ENCODE measurements around the gene SKA2. TPM values are rescaled to one million over a fixed set of nuclear protein-coding genes. Genes with fewer than 3 reads are reported as not detected.

The SKA2 gene
- total and polyA plus RNA-seq, 2 donors from 2014 or later: 29.2 to 40.3 TPM

DNA sequence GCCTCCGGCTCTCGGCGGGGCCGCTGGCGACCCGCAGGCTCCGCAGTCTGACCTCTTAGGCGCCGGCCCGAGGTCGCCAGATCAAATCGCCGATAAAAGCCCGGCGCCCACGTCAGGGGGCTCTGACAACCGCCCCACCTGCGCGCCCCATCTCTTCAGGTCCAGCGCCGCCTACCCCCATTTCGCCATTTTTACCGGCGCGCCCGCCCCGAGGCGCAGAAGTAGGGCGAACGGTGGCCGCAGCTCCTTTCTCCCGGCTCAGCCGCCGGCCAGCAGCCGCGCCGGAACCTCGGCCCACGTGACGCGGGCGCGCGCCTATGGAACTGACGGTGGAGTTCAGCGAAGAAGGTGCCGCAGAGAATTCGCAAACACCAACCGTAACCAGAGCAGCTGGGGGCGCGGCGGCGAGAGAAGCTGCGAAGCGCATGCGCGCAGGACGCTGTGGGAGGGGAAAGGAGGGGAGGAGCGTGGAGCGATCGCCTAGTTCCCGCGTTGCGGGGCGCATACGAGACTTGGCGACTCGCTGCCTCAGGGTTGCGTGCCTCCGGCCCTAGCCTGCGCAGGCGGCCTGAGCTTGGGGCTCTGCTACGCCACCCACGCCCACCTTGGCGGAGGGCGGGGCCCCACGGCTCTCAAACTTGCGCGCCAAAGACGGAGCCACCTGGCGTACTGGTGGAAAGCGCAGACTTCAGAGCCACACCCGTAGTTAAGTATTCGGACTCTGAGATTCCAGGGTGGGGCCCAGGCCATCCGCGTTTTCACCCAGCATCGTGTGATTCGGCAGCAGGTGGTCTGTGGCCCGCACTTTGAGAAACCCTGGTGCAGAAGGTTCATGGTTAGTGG is 48.3 kb downstream of the SKA2 start, which contains the start of gene TRIM37:
Gene TRIM37 (minus strand): TSS at position 418 of the 843 bp plus-strand sequence. CDS start 419 bp downstream, outside the sequence.
- DNase-seq (peak; percentile 99), FAIRE-seq (no peak)
- peak within 1 kb of the TSS; percentile 59 to 67 (median 60) for H3K9ac ChIP-seq (ENCODE audit: low read length in 3 of 3)
- H3K4me1 ChIP-seq (ENCODE audit: control insufficient read depth in 2 of 3, insufficient read depth in 2 of 3, low read depth in 1 of 3, low read length in 3 of 3): peaks cover 0 to 3% (median 0%) of the 10 kb centered on the region in 3 donors
- peaks cover 0 to 3% (median 0%) of the 10 kb centered on the region in 3 donors for H3K36me3 ChIP-seq (ENCODE audit: control insufficient read depth in 2 of 3, insufficient read depth in 3 of 3, low read length in 3 of 3)
- no peaks in the 10 kb centered on the region for H3K9me3 ChIP-seq (ENCODE audit: control insufficient read depth in 2 of 3, insufficient read depth in 1 of 3, low read length in 3 of 3)
- no peaks in the 10 kb centered on the region for H3K27me3 ChIP-seq (ENCODE audit: control insufficient read depth, insufficient read depth, low read length)
- peak within 1 kb of the TSS; percentile 71 to 75 for H3K27ac ChIP-seq (ENCODE audit: low read depth in 2 of 2, low read length in 2 of 2)
- intact Hi-C loops (cut with DNase I): no loop called here
- H3K4me3 ChIP-seq (ENCODE audit: low read length in 3 of 3): peak within 1 kb of the TSS; percentile 76 to 91 (median 83)
- TF ChIP-seq, protein P1, sequence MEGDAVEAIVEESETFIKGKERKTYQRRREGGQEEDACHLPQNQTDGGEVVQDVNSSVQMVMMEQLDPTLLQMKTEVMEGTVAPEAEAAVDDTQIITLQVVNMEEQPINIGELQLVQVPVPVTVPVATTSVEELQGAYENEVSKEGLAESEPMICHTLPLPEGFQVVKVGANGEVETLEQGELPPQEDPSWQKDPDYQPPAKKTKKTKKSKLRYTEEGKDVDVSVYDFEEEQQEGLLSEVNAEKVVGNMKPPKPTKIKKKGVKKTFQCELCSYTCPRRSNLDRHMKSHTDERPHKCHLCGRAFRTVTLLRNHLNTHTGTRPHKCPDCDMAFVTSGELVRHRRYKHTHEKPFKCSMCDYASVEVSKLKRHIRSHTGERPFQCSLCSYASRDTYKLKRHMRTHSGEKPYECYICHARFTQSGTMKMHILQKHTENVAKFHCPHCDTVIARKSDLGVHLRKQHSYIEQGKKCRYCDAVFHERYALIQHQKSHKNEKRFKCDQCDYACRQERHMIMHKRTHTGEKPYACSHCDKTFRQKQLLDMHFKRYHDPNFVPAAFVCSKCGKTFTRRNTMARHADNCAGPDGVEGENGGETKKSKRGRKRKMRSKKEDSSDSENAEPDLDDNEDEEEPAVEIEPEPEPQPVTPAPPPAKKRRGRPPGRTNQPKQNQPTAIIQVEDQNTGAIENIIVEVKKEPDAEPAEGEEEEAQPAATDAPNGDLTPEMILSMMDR (IDR thresholded peaks at IDR 0.05; ENCODE audit: borderline replicate concordance, extremely low read depth, insufficient read depth): no peak

DNA sequence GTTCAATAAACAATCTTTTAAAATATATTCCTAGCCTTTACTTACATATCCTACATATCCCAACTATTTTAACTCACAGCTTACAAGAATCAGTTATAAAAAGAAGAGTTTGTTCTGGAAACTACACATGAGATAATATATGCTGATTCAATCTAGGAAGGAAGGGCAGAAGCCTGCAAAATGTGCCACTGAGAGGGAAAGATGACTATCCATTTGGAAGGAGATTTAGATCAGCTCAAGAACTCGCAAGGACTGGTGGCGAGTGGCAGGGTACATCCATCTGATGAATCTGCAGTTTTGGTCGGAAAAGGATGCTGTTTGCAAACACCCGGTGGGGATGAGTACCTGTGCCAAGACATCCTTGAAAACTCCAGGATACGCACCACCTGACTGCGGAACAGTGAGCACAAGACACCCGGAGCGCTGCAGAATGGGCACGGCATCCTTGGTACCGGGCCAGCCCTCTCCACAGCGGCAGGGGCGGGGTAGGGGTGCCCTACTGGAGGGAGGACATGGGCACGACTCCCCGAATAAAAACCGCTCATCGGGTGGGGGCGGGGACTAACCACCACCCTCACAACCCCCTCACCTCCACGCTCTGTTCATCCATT is 49.0 kb downstream of the SKA2 start:
- TF ChIP-seq, protein P1 (IDR thresholded peaks at IDR 0.05; ENCODE audit: borderline replicate concordance, extremely low read depth, insufficient read depth): no peak
- no peaks in the 10 kb centered on the region for H3K36me3 ChIP-seq (ENCODE audit: control insufficient read depth in 2 of 3, insufficient read depth in 3 of 3, low read length in 3 of 3)
- no peak for FAIRE-seq
- H3K9ac ChIP-seq (ENCODE audit: low read length in 3 of 3): peak overlapping the region; percentile 20 to 60 (median 33)
- peaks cover 0 to 3% (median 0%) of the 10 kb centered on the region in 3 donors for H3K4me1 ChIP-seq (ENCODE audit: control insufficient read depth in 2 of 3, insufficient read depth in 2 of 3, low read depth in 1 of 3, low read length in 3 of 3)
- intact Hi-C loops (cut with DNase I): no loop called here
- H3K27me3 ChIP-seq (ENCODE audit: control insufficient read depth, insufficient read depth, low read length): no peaks in the 10 kb centered on the region
- peak overlapping the region; percentile 71 to 75 for H3K27ac ChIP-seq (ENCODE audit: low read depth in 2 of 2, low read length in 2 of 2)
- peak; percentile 26 to 87 (median 59) for DNase-seq
- no peaks in the 10 kb centered on the region for H3K9me3 ChIP-seq (ENCODE audit: control insufficient read depth in 2 of 3, insufficient read depth in 1 of 3, low read length in 3 of 3)
- peak overlapping the region; percentile 76 to 91 (median 83) for H3K4me3 ChIP-seq (ENCODE audit: low read length in 3 of 3)

DNA sequence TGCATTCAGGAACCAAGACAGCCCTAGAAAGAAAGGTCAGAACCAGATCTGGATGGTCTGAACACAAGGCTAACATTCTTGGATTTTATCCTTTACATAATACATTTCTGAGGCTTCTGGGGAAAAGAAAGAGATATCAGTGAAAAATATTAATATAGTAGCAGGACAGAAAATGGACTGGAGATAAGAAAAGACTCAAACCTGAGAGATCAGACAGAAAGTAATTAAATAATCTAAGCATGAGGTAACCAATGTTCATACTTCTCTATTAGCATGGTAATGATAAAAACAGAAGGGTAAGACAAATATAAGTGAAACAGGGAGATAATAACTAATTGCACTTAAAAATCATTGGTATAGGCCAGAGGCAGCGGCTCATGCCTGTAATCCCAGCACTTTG is 53.8 kb downstream of the SKA2 start:
- TF ChIP-seq, protein P1 (IDR thresholded peaks at IDR 0.05; ENCODE audit: borderline replicate concordance, extremely low read depth, insufficient read depth): no peak
- Histone ChIP-seq H3K27me3 (ENCODE audit: control insufficient read depth, insufficient read depth, low read length) (no peaks in the 10 kb centered on the region), H3K4me1 (ENCODE audit: control insufficient read depth in 2 of 3, insufficient read depth in 2 of 3, low read depth in 1 of 3, low read length in 3 of 3) (no peaks in the 10 kb centered on the region), H3K9ac (ENCODE audit: low read length in 3 of 3) (no peak overlapping the region), H3K27ac (ENCODE audit: low read depth in 2 of 2, low read length in 2 of 2) (no peak overlapping the region), H3K36me3 (ENCODE audit: control insufficient read depth in 2 of 3, insufficient read depth in 3 of 3, low read length in 3 of 3) (peaks cover 0 to 6% (median 0%) of the 10 kb centered on the region in 3 donors), H3K9me3 (ENCODE audit: control insufficient read depth in 2 of 3, insufficient read depth in 1 of 3, low read length in 3 of 3) (no peaks in the 10 kb centered on the region), H3K4me3 (ENCODE audit: low read length in 3 of 3) (no peak overlapping the region)
- intact Hi-C loops (cut with DNase I): no loop called here
- DNase-seq (no peak), FAIRE-seq (no peak)

Data from kidney (tissue), 14 donors.